AG04450 (cell line): ENCODE results near the gene APOE. TPM values are rescaled to one million over a fixed set of nuclear protein-coding genes. Genes with fewer than 3 reads are reported as not detected.
"Not testable (repeated sequence)": the region's sequence is repeated elsewhere in the genome, so short reads cannot be mapped to it uniquely, and the experiment has no call there.

Experiments
- CTCF ChIA-PET: fragments of 300-600, 350-600 bp; formaldehyde crosslinking; extraction: SDS; loops from one replicate; lab custom pipeline; 2022; ENCODE audit warnings: antibody characterized with exemption, inconsistent platforms; lab: Charles Lee
- POLR2A ChIA-PET: fragments of 350-600 bp; formaldehyde crosslinking; extraction: SDS; loops from one replicate; lab custom pipeline; 2021; ENCODE audit warnings: antibody characterized with exemption, inconsistent platforms; lab: Yijun Ruan, JAX
- DNase-seq: peaks from one replicate; pipeline ENCODE4 v3.0.0-alpha.2; 2011; ENCODE audit warnings: low read depth, low spot score
- H3K27ac ChIP-seq: one replicate; pipeline ENCODE4 v1.5.1; 2012; ENCODE audit warnings: low read depth, low read length, control low read depth
- H3K27me3 ChIP-seq: one replicate; pipeline ENCODE4 v1.6.0; 2012; ENCODE audit warnings: low read length; ENCODE audit not compliant: control insufficient read depth, insufficient read depth
- H3K4me3 ChIP-seq: 2 replicates; pipeline ENCODE4 v1.5.1; 2011; ENCODE audit warnings: mild to moderate bottlenecking, low read depth, low read length, control low read depth
- H3K9me3 ChIP-seq: 2 replicates; pipeline ENCODE4 v1.5.1; 2012; ENCODE audit warnings: low read length; ENCODE audit not compliant: control insufficient read depth, insufficient read depth
- CTCF ChIP-seq: IDR thresholded peaks from 2 replicates; pipeline ENCODE4 v1.5.1; 2011; ENCODE audit warnings: low read depth, low read length, control low read depth, inconsistent platforms
- polyA plus RNA-seq: library from polyadenylated mRNA; depleted of rRNA; stranded (reverse); fragments of >200 nt; gene quantifications from 2 replicates; pipeline ENCODE4 v1.2.3, GENCODE V29; 2011

Gene APOE
- polyA plus RNA-seq, 1 experiment = 5.9 TPM

- CTCF ChIA-PET = interaction anchor here (0.9 to 3.4 kb wide), 2 partner anchors 21 to 28 kb away, joined by 3 to 10 read pairs; no protein-coding TSS in a partner anchor
- POLR2A ChIA-PET = no interaction called here
- TF ChIP-seq CTCF = no peak
- no peaks in the 10 kb centered on the region for H3K27me3 ChIP-seq
- no peak overlapping the region for H3K27ac ChIP-seq
- DNase-seq = no peak
- no peaks in the 10 kb centered on the region for H3K9me3 ChIP-seq
- no peak overlapping the region for H3K4me3 ChIP-seq
These were observed 18.7 kb downstream of the APOE start for GRCh38 chr19:44924243-44924725.

GRCh38 chr19:44925114-44925891, 19.7 kb downstream of the APOE start:
- Histone ChIP-seq H3K27ac (no peak overlapping the region), H3K4me3 (no peak overlapping the region), H3K9me3 (no peaks in the 10 kb centered on the region), H3K27me3 (no peaks in the 10 kb centered on the region)
- no peak for TF ChIP-seq CTCF
- ChIA-PET CTCF (interaction anchor here (0.6 to 3.4 kb wide), 4 partner anchors 19 to 46 kb away, joined by 3 to 10 read pairs (median 4); no protein-coding TSS in a partner anchor), POLR2A (interaction anchor here (0.6 kb wide), 1 partner anchor 13 kb away, joined by 9 read pairs; no protein-coding TSS in a partner anchor)
- DNase-seq = no peak

GRCh38 chr19:44926245-44927077, 20.9 kb downstream of the APOE start:
- H3K27ac ChIP-seq, POLR2A ChIA-PET, DNase-seq, H3K27me3 ChIP-seq, H3K9me3 ChIP-seq, H3K4me3 ChIP-seq: not testable (repeated sequence)
- CTCF ChIA-PET = interaction anchor here (0.6 to 3.4 kb wide), 2 partner anchors 9 to 23 kb away, joined by 5 to 10 read pairs; no protein-coding TSS in a partner anchor

GRCh38 chr19:44927746-44928145, 22.1 kb downstream of the APOE start:
- no peak for TF ChIP-seq CTCF
- no peak for DNase-seq
- ChIA-PET POLR2A (interaction anchor here (0.7 kb wide), 1 partner anchor 10 kb away, joined by 3 read pairs; no protein-coding TSS in a partner anchor), CTCF (no interaction called here)
- H3K4me3 ChIP-seq = no peak overlapping the region
- no peaks in the 10 kb centered on the region for H3K27me3 ChIP-seq
- no peaks in the 10 kb centered on the region for H3K9me3 ChIP-seq
- H3K27ac ChIP-seq = no peak overlapping the region

- Histone ChIP-seq H3K4me3 (no peak overlapping the region), H3K27me3 (no peaks in the 10 kb centered on the region), H3K27ac (no peak overlapping the region), H3K9me3 (no peaks in the 10 kb centered on the region)
- TF ChIP-seq CTCF = no peak
- ChIA-PET CTCF (no interaction called here), POLR2A (no interaction called here)
- DNase-seq = no peak
These were observed 24.5 kb downstream of the APOE start for GRCh38 chr19:44930088-44930487.
